ENCODE measurements around the gene FHL5. TPM values are rescaled to one million over a fixed set of nuclear protein-coding genes. Genes with fewer than 3 reads are reported as not detected.

Gene FHL5, protein sequence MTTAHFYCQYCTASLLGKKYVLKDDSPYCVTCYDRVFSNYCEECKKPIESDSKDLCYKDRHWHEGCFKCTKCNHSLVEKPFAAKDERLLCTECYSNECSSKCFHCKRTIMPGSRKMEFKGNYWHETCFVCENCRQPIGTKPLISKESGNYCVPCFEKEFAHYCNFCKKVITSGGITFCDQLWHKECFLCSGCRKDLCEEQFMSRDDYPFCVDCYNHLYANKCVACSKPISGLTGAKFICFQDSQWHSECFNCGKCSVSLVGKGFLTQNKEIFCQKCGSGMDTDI
- polyA plus RNA-seq (ENCODE audit: low read depth in 6 of 6): not detected

GRCh38 chr6:96562886-96563285 is at the start of gene FHL5:
TSS of gene FHL5 (plus strand) at chr6:96563128. CDS start at chr6:96603614, 40,486 bp downstream.
- no peak within 1 kb of the TSS for H3K4me3 Mint-ChIP-seq
- H3K27me3 Mint-ChIP-seq: peaks cover 0 to 16% (median under 1%) of the 10 kb centered on the region in 3 donors
- ATAC-seq (ENCODE audit: low read depth in 2 of 2) (no peak), DNase-seq (no peak)
- H3K36me3 Mint-ChIP-seq: peaks cover 0 to 3% of the 10 kb centered on the region in 2 donors
- H3K9me3 Mint-ChIP-seq: peaks cover 0 to 9% (median 3%) of the 10 kb centered on the region in 7 donors
- H3K27ac Mint-ChIP-seq: no peak within 1 kb of the TSS
- no peaks in the 10 kb centered on the region for H3K4me1 Mint-ChIP-seq

GRCh38 chr6:96520171-96521115 is 42.5 kb upstream of the FHL5 start:
- peaks cover 19 to 28% (median 19%) of the 10 kb centered on the region in 3 donors for H3K4me1 Mint-ChIP-seq
- ATAC-seq (ENCODE audit: low read depth in 2 of 2) (no peak), DNase-seq (no peak)
- H3K4me3 Mint-ChIP-seq: peak overlapping the region; percentile 94 to 100 (median 100)
- H3K27me3 Mint-ChIP-seq: no peaks in the 10 kb centered on the region
- H3K27ac Mint-ChIP-seq: peak overlapping the region; percentile 73 to 100 (median 91)
- H3K9me3 Mint-ChIP-seq: no peaks in the 10 kb centered on the region
- peaks cover 0 to 6% of the 10 kb centered on the region in 2 donors for H3K36me3 Mint-ChIP-seq

GRCh38 chr6:96521306-96521643 is 41.7 kb upstream of the FHL5 start:
- Mint-ChIP-seq H3K4me1 (peaks cover 19 to 28% (median 19%) of the 10 kb centered on the region in 3 donors), H3K27me3 (no peaks in the 10 kb centered on the region), H3K27ac (peak overlapping the region; percentile 100), H3K9me3 (no peaks in the 10 kb centered on the region), H3K36me3 (peaks cover 0 to 8% of the 10 kb centered on the region in 2 donors), H3K4me3 (peak overlapping the region; percentile 94 to 100 (median 100))
- DNase-seq (no peak), ATAC-seq (ENCODE audit: low read depth in 2 of 2) (peak in 1 of 2 donors; percentile 27)

GRCh38 chr6:96521644-96522464 is 41.1 kb upstream of the FHL5 start, which contains the start of gene UFL1:
TSS of gene UFL1 (plus strand) at chr6:96521806. CDS start at chr6:96521874, 68 bp downstream.
- H3K36me3 Mint-ChIP-seq: peaks cover 0 to 12% of the 10 kb centered on the region in 2 donors
- peak; percentile 94 for DNase-seq
- H3K27me3 Mint-ChIP-seq: no peaks in the 10 kb centered on the region

DNA sequence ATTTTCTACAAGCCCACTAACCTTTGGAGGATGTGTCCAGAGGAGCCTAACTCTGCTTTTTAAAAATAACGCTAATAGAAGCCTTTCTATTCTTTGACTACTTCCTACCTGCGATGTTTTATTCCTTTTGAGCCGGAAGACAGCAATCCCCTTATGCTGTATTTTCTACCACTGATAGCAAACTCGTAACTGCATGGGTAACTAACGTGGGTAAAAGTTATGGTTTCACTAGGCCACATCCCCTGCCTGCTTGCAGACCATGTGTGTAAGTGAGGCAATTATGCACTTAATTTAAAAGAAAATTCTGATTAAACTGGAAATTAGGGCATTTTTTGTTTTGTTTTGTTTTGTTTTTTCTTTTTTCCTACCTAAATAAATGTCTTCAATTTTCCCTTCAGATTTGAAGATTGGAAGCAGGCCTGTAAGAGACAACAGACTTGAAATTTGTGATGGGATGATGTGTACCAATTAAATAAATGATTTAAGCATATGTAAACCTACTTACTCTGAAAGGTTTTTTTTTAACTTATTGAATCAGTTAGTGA is 40.4 kb upstream of the FHL5 start:
- peak overlapping the region; percentile 94 to 100 (median 100) for H3K4me3 Mint-ChIP-seq
- H3K4me1 Mint-ChIP-seq: peaks cover 19 to 28% (median 19%) of the 10 kb centered on the region in 3 donors
- H3K27me3 Mint-ChIP-seq: no peaks in the 10 kb centered on the region
- DNase-seq (no peak), ATAC-seq (ENCODE audit: low read depth in 2 of 2) (no peak)
- H3K36me3 Mint-ChIP-seq: peaks cover 0 to 17% of the 10 kb centered on the region in 2 donors
- peak overlapping the region; percentile 100 for H3K27ac Mint-ChIP-seq
- no peaks in the 10 kb centered on the region for H3K9me3 Mint-ChIP-seq

More at GRCh38 chr6:96521644-96522464, 41.1 kb upstream of the FHL5 start, which contains the start of gene UFL1:
- no peaks in the 10 kb centered on the region for H3K9me3 Mint-ChIP-seq
- peaks cover 19 to 28% (median 19%) of the 10 kb centered on the region in 3 donors for H3K4me1 Mint-ChIP-seq
- peak; percentile 90 to 91 for ATAC-seq (ENCODE audit: low read depth in 2 of 2)
- peak within 1 kb of the TSS; percentile 94 to 100 (median 100) for H3K4me3 Mint-ChIP-seq
- peak within 1 kb of the TSS; percentile 100 for H3K27ac Mint-ChIP-seq

GRCh38 chr6:96528193-96528592 is 34.7 kb upstream of the FHL5 start:
- peaks cover 0 to 11% (median 6%) of the 10 kb centered on the region in 7 donors for H3K9me3 Mint-ChIP-seq
- H3K36me3 Mint-ChIP-seq: peaks cover 44 to 48% of the 10 kb centered on the region in 2 donors
- no peak overlapping the region for H3K4me3 Mint-ChIP-seq
- H3K4me1 Mint-ChIP-seq: peaks cover 15 to 25% (median 19%) of the 10 kb centered on the region in 3 donors
- no peak for DNase-seq
- ATAC-seq (ENCODE audit: low read depth in 2 of 2): no peak
- H3K27me3 Mint-ChIP-seq: no peaks in the 10 kb centered on the region
- H3K27ac Mint-ChIP-seq: no peak overlapping the region

GRCh38 chr6:96532399-96532798 is 30.5 kb upstream of the FHL5 start:
- H3K4me1 Mint-ChIP-seq: peaks cover 15 to 22% (median 15%) of the 10 kb centered on the region in 3 donors
- peaks cover 50% of the 10 kb centered on the region in 2 donors for H3K36me3 Mint-ChIP-seq
- H3K9me3 Mint-ChIP-seq: peaks cover 0 to 12% (median 9%) of the 10 kb centered on the region in 7 donors
- H3K27ac Mint-ChIP-seq: peak overlapping the region; percentile 29 to 89 (median 57)
- peak overlapping the region in 4 of 8 donors; percentile 46 to 59 (median 52) for H3K4me3 Mint-ChIP-seq
- H3K27me3 Mint-ChIP-seq: no peaks in the 10 kb centered on the region
- ATAC-seq (ENCODE audit: low read depth in 2 of 2): peak; percentile 67 to 78
- DNase-seq: peak; percentile 20

DNA sequence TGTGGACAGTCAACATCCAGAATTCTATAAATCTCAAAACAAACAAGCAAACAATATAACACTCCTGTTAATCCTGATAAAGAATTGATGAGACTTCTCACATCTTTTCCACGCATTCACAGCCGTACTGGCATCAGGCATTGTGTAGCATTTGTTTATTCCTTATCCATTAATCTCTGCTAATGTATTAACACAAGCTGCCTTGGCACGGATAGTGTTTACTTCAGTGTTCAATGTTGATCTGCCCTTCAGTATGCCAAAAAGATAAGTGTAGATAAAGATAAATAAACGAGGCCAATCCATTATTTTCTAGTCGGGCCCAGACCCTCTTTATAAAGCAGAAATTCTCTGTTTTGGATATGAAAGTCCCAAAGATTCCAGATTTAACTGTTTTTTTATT is 25.2 kb upstream of the FHL5 start:
- Mint-ChIP-seq H3K9me3 (peaks cover 0 to 5% (median under 1%) of the 10 kb centered on the region in 7 donors), H3K27me3 (no peaks in the 10 kb centered on the region), H3K4me1 (peaks cover 0 to under 1% (median under 1%) of the 10 kb centered on the region in 3 donors), H3K4me3 (no peak overlapping the region), H3K36me3 (peaks cover 27 to 31% of the 10 kb centered on the region in 2 donors), H3K27ac (no peak overlapping the region)
- ATAC-seq (ENCODE audit: low read depth in 2 of 2) (no peak), DNase-seq (no peak)

- peak in 1 of 2 donors; percentile 44 for ATAC-seq (ENCODE audit: low read depth in 2 of 2)
- H3K36me3 Mint-ChIP-seq: peaks cover 29 to 45% of the 10 kb centered on the region in 2 donors
- H3K27ac Mint-ChIP-seq: peak overlapping the region in 1 of 6 donors; percentile 11
- H3K4me3 Mint-ChIP-seq: no peak overlapping the region
- H3K4me1 Mint-ChIP-seq: no peaks in the 10 kb centered on the region
- no peaks in the 10 kb centered on the region for H3K9me3 Mint-ChIP-seq
- no peaks in the 10 kb centered on the region for H3K27me3 Mint-ChIP-seq
- DNase-seq: peak; percentile 14
These were observed 20.2 kb upstream of the FHL5 start for GRCh38 chr6:96542702-96543101.

DNA sequence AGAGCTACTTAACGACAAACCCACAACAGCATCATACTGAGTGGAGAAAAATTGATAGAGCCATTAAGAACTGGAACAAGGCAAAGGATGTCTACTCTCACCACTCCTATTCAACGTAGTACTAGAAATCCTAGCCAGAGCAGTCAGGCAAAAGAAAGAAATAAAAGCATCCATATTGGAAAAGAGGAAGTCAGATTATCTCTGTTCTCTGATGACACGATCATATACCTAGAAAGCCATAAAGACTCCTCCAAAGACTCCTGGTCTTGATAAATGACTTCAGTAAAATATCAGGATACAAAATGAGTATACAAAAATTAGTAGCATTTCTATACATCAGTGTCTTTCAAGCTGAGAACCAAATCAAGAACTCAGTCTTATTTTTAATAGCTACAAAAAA is 17.0 kb upstream of the FHL5 start:
- H3K4me3 Mint-ChIP-seq: no peak overlapping the region
- no peaks in the 10 kb centered on the region for H3K27me3 Mint-ChIP-seq
- no peaks in the 10 kb centered on the region for H3K9me3 Mint-ChIP-seq
- H3K36me3 Mint-ChIP-seq: peaks cover 33 to 48% of the 10 kb centered on the region in 2 donors
- DNase-seq: no peak
- H3K4me1 Mint-ChIP-seq: peaks cover 0 to 5% (median 0%) of the 10 kb centered on the region in 3 donors
- no peak overlapping the region for H3K27ac Mint-ChIP-seq
- ATAC-seq (ENCODE audit: low read depth in 2 of 2): no peak

DNA sequence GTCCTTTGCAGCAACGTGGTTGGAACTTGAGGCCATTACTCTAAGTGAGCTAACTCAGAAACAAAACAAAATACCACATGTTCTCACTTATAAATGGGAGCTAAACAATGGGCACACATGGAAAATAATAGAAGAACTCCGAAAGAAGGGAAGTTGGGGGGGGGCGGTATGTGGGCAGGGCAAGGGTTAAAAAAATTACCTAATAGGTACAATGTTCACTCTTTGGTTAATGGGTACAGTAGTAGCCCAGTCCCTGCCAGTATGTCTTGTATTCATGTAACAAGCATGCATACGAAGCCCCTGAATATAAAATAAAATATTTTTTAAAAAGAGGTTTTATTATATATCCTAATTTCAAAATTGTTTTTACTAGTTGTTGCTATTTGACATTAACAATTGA is 15.3 kb upstream of the FHL5 start:
- Mint-ChIP-seq H3K4me3 (no peak overlapping the region), H3K27me3 (no peaks in the 10 kb centered on the region), H3K9me3 (no peaks in the 10 kb centered on the region), H3K4me1 (peaks cover 0 to 5% (median 0%) of the 10 kb centered on the region in 3 donors), H3K27ac (no peak overlapping the region), H3K36me3 (peaks cover 44 to 54% of the 10 kb centered on the region in 2 donors)
- no peak for ATAC-seq (ENCODE audit: low read depth in 2 of 2)
- DNase-seq: no peak

- H3K27ac Mint-ChIP-seq: no peak overlapping the region
- H3K27me3 Mint-ChIP-seq: peaks cover 0 to 5% (median 0%) of the 10 kb centered on the region in 3 donors
- no peak for DNase-seq
- ATAC-seq (ENCODE audit: low read depth in 2 of 2): no peak
- H3K4me3 Mint-ChIP-seq: no peak overlapping the region
- H3K4me1 Mint-ChIP-seq: peaks cover 0 to 5% (median 0%) of the 10 kb centered on the region in 3 donors
- H3K9me3 Mint-ChIP-seq: peaks cover 0 to 5% (median 0%) of the 10 kb centered on the region in 7 donors
- H3K36me3 Mint-ChIP-seq: peaks cover 45% of the 10 kb centered on the region in 2 donors
These were observed 8.4 kb upstream of the FHL5 start for GRCh38 chr6:96554558-96554957.
